Dedifferentiated amniotic fluid mesenchymal stem cell (primary cell): ENCODE results near the gene MLXIPL.
"Not testable (repeated sequence)": the region's sequence is repeated elsewhere in the genome, so short reads cannot be mapped to it uniquely, and the experiment has no call there.

ENCODE experiments used
- DNase-seq: peaks from one replicate; pipeline ENCODE4 v3.0.0-alpha.2; 2016; ENCODE audit errors: extremely low spot score

MLXIPL gene

DNA sequence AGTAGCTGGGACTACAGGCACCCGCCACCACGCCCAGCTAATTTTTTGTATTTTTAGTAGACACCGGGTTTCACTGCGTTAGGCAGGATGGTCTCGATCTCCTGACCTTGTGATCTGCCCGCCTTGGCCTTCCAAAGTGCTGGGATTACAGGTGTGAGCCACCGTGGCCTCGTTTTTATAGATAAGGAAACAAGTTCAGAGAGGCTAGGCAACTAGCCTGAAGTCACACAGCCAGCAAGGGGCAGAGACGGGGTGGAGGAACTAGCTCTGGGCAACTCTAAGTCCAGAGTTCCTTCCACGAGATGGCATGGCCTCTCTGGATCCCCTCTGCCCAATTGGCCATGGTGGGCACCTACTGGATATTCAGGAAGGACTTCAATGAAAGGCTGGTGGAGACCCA is 9.4 kb downstream of the MLXIPL start:
- not testable (repeated sequence) for DNase-seq

- DNase-seq, result no peak
Measured at GRCh38 chr7:73613954-73614735, 10.2 kb downstream of the MLXIPL start.

- no peak for DNase-seq
Measured at GRCh38 chr7:73612598-73613269, 11.6 kb downstream of the MLXIPL start.

- no peak for DNase-seq
Measured at GRCh38 chr7:73611017-73611555, 13.2 kb downstream of the MLXIPL start.

- no peak for DNase-seq
Measured at GRCh38 chr7:73610105-73610504, 14.2 kb downstream of the MLXIPL start.

DNA sequence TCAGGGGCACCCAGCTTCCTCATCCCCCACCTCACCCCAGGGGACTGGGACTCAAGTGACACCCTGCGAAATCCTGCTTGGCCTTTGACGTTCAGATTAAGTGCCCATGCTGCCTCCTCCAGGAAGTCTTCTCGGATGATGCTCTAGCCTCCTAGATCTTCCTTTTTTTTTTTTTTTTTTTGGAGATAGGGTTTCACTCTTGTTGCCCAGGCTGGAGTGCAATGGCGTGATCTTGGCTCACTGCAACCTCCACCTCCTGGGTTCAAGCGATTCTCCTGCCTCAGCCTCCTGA is 16.7 kb downstream of the MLXIPL start:
- DNase-seq, result not testable (repeated sequence)

- DNase-seq, result no peak
Measured at GRCh38 chr7:73606801-73607691, 17.3 kb downstream of the MLXIPL start.

- no peak for DNase-seq
Measured at GRCh38 chr7:73605601-73606220, 18.6 kb downstream of the MLXIPL start.

- no peak for DNase-seq
Measured at GRCh38 chr7:73602721-73603651, 21.3 kb downstream of the MLXIPL start.

DNA sequence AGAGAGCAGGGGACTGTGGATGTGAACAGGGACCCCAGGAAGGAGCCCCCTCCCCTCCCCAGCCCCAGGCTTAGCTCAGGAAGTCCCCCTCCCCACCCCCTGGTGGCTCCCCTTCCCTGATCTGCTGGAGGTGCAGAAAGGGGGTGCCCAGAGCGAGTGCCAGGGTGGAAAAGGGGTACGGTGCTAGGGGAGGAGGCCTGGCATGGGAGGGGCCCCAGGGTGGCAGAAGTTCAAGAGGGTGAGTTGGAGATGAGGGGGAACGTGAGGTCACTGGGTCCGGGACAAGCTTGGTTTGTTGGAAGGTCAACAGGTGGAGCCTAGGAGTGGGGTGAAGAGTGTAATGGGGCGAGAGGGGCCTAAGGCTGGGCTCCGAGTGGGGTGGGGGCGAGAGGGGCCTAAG is 24.4 kb downstream of the MLXIPL start:
- DNase-seq, result no peak

GRCh38 chr7:73599151-73599882 is 25.0 kb downstream of the MLXIPL start:
- DNase-seq, result no peak

GRCh38 chr7:73597978-73598782 is 26.1 kb downstream of the MLXIPL start:
- no peak for DNase-seq

DNA sequence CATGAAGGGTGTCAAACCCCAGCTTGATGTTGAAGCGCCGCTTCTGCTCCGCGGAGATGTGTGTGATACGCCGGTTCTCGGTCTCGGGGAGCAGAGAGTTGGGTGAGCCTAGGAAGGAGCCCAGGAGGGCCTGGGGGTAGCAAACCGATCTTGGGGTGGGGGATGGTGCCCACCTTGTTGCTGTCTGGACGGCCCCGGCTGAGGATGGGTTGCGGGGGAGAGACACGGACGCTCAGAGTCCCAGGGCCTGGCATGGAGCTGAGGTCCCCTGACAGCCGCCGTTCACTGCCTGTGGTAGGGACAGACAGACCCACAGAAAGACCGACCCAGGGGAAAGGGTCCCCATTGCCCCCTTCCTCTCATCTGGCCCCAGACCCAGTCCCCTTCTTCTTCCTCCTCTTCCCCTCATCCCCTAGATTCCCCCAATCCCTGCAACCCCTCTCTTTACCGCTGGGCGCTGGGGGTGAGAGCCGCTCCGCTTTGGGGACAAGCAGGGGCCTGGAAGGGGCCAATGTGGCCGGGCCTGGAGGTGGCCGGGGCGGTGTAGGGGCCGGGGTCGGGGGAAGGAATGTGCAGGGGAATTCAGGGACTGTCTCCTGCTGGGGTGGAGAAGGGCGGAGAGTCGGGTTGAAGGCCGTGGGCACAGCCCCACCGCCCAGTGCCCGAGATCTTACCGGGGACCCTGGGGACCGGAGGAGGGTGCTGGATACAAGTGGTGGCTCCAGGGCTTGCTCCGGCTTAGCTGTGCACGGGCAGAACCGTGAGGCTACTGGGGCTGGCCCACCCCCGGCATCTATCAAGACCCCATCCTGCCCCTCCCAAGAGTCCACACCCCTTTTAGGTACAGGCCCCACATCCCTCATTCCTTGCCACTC is 27.9 kb downstream of the MLXIPL start:
- no peak for DNase-seq

DNA sequence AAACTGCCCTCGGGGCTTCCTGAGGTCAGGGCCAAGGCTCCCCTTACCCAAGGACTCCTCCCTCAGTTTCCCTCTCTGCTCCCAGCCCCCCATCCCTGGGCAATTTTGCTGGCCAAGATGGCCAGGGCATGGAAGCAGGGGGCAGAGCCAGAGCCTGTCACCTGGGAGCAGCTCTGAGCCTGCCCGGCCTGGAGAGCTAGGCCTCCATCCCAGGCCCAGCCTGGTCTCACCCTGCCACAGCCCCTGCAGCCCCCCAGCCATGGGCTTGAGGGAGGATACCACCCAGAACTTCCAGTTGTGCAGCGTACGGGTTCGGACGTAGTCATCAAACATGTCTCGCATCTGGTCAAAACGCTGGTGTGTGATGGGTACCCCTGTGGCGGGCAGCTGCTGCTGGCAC is 29.0 kb downstream of the MLXIPL start:
- no peak for DNase-seq

DNA sequence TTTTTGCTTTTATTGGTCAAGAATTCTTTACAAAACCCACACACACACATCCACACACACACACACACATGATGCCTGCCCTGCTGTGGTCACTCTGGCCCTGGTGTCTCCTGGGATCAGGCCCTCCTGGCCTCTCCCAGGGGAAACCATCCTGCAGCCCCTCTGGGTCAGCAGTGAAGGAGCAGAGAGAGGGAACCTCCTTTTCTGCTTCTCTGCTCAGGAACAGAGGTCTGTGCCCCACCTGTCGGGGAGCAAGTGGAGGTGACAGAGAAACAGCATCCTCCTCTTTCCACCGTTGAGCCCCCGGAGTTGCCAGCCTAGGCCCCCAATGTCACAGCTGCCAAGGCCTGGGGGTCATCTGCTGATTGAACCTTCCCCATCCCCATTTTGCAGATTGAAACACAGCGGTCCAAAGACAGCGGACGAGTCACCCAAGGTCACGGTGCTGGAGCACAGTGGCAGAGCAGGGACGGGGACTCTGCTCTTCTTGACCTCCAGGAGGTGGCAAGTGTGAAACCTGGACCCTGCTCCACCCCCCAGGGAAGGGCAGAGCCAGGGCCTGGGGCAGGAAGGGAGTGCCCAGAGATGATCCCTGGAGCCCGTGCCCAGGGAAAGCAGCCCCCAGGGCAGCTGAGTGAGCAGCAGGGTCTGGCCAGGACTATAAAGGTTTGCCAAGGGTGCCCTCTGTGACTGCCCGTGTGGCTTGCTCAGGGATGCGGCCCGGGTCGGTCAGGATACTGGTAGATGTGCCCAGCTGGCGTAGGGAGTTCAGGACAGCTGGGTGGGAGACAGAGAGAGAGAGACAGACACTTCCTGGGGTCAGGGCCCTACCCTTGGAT is 30.9 kb downstream of the MLXIPL start:
- no peak for DNase-seq

DNA sequence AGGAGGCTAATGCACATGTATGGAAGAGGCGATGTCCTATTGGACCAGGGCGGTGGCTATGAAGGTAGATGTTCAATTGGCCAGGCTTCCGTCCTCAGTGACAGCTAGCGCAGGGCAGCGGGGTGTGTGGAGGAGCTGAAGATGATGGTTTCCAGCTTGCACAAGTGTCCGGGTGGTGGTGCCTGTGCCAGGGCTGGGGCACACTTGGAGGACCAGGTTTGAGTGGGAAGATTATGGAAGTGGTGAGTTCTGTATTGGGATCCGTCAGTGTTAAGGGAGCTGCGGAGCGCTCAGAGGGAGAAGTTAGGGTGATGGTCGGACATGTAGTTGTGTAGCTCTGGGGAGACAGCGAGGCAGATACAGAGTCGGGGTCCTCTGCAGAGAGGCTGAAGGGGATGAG is 37.4 kb downstream of the MLXIPL start:
- DNase-seq, result no peak

DNA sequence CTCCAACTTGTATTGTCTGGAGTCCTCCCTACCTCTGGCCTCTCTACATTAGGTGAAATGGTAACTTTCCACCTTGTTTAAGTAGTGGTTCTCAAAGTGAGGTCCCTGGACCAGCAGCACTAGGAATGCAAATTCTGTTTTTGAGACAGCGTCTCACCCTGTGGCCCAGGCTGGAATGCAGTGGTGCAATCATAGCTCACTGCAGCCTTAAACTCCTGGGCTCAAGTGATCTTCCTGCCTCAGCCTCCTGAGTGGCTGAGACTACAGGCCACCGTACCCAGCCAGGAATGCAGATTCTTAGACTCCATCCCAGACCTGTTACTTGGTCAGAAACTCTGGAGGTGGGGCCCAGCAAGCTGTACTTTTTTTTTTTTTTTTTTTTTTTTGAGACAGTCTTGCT is 39.1 kb downstream of the MLXIPL start:
- DNase-seq, result no peak
